ENCODE results near the gene NDUFA7.
"Not testable (repeated sequence)": the region's sequence is repeated elsewhere in the genome, so short reads cannot be mapped to it uniquely, and the experiment has no call there.

NDUFA7 gene

GRCh38 chr19:8341504-8341903, 20.3 kb upstream of the NDUFA7 start:
- not testable (repeated sequence) for DNase-seq

DNA sequence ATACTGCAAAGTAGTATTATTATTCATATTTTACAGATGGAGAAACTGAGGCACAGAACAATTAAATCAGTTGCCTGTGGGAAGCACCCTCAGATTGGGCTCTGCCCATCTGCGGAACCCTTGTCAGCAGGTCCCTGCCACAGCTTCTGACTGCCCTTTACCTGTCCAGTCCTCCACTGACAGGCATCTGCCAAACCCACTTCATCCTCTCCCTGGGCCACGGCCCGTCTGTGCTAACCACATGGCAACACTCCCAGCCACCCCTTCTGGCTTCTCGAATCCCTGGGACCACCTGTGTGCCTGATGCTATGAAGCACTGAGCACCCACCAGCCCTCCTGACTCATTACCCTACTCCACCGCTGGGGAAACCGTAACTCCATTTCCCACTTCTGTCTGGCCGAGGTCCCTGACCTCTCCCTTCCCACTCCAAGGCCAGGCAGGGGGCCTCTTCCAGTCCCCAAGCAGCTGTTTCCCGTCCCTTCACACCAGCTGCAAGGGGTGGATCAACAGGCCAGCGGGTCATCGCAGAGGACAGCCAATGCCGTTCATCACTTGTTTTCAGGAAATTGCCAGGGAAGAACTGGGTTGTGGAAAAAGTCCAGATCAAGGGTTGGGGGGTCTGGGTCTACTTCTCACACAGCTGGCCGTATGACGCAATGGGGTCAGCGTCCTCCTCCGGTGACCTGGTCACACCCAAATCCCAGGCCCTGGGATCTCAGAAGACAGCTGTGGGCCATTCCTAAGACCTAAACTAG, 19.3 kb upstream of the NDUFA7 start:
- no peak for DNase-seq

GRCh38 chr19:8338835-8339234, 17.7 kb upstream of the NDUFA7 start:
- no peak for DNase-seq

GRCh38 chr19:8337728-8338127, 16.6 kb upstream of the NDUFA7 start:
- no peak for DNase-seq

- no peak for DNase-seq
Observed at GRCh38 chr19:8336660-8337059, 15.5 kb upstream of the NDUFA7 start.

GRCh38 chr19:8336072-8336569, 14.9 kb upstream of the NDUFA7 start:
- DNase-seq, result no peak

GRCh38 chr19:8335343-8336071, 14.3 kb upstream of the NDUFA7 start:
- DNase-seq, result peak; percentile 37

- peak; percentile 44 for DNase-seq
Observed at GRCh38 chr19:8334458-8335342, 13.5 kb upstream of the NDUFA7 start.

DNA sequence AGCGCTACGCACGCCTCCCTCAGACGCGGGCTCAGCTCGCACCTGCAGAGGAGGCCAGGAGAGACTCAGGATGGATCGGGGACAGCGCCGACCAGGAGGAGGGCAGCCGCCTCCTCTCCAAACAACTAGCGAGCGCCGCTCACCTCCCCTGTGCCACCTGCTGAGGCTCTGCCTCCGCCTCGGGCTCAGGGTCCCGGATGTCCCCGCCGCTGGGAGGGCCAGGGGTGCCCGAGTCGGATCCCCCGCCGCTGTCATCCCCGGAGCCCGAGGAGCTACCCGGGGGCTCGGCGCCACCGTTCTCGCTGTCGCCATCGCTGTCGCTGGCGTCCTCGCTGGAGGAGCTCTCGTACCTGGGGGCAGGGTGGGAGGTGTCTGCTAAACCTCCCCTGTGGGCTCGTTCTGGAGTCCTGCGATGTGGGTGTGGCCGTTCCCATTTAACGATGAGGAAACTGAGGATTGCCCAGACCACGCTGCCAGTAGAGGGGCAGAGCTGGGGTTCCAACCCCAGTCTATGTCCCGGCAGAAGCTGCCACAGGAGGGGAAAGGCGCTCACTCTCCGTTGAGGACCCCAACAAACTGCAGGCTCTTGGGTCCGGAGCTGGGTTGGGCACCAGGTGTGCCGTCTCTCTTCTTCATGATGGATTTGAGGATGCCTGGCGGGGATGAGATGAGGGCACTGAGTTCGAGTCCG, 12.7 kb upstream of the NDUFA7 start:
- DNase-seq, result no peak

DNA sequence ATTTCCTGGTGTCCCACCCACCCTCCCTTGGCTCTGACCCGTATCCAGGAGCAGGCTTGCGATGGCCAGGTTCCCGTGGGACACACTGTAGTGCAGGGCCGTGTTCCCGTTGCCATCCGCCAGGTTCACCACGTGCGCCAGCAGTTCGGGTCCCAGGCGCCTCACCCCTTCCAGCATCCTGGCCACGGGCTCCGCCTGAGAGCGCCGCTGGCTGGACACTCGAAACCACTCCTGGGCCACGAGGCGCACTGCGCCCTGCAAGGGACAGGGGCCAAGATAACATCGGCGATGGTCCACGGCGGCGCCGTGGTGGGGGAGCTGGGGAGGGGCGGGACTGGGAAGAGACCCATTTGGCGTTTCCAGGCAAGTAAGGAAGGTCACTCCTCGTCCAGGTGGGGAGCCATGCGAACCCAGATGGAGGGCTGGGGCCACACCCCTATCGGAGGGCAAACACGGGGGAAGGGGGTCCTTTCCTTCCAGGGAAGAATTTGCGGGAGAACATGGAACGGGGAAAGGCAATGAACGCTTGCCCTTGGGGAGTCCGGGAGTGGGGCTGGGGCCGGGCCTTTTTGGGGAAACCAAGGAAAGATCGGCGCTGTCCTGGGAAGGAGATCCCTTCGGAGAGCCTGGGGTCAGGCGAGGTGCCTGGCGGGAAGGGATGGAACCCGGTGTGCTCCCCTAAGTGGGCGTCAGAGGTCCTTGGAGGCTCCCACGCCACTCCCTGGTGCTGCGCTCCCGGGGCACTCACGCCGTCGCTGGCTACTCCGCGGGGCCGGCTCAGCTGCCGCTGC, 12.0 kb upstream of the NDUFA7 start:
- no peak for DNase-seq

DNA sequence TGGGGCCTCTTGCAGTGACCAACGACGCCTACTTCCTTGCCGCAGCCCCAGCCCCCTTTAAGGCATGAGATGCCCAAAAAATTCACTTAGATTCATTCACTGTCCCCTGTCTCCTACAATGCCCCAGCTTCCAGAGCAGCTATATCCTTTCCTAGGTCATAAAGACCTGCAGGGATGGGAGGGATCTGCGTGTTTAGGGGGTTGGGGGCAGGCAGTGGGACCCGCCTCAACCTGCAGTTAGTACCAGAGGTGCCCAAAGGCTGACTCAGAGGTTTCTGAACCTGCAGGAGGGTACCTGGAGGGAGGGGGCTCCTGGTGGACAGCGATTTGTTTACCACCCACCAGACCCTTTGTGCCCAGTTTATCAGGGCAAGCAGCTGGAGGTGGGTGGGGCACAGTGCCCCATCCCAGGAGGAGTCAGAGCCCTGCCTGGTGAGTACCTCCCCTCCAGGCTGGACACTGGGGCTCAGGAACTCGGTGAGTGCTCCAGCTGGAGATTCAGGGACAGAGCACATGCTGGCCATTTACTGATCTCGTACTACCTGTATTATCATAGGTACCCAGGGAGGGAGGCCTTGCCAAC, 10.2 kb upstream of the NDUFA7 start:
- DNase-seq, result no peak

DNA sequence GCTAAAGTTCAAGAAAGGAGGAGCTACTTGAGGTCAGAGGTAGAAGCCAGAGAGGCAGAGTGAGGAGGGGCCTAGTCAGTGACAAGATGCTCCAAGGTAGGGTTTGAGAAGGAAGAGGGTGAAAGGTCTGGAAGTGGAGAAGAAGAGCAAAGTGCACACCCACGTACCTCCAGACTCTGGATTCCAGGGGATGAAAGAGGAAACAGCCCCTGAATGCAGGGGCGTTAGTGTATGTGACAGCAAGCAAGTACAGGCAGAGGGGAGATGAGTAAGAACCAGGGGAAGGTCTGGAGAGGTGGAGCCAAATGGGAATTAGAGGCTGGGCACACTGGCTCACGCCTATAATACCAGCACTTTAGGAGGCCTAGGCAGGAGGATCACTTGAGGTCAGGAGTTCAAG, 8.8 kb upstream of the NDUFA7 start:
- no peak for DNase-seq

DNA sequence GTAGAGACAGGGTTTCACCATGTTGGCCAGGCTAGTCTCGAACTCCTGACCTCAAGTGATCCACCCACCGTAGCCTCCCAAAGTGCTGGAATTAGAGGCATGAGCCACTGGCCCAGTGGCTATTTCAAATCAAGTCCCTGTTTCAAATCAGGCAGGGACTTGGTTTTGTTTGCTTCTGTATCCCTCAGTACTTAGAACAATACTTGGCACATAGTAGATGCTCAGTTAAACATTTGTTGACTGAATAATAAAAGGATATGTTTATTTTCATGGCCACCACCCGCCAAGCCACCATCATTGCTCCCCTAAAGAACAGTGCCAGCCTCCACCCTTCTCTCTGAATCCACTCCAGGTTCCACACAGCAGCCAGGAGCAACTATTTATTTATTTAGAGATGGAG, 4.3 kb upstream of the NDUFA7 start:
- no peak for DNase-seq

- no peak for DNase-seq
Observed at GRCh38 chr19:8324186-8325050, 3.2 kb upstream of the NDUFA7 start.

- DNase-seq, result no peak
Observed at GRCh38 chr19:8323781-8324185, 2.6 kb upstream of the NDUFA7 start.

GRCh38 chr19:8322638-8322997, 1.4 kb upstream of the NDUFA7 start:
- DNase-seq, result no peak

DNA sequence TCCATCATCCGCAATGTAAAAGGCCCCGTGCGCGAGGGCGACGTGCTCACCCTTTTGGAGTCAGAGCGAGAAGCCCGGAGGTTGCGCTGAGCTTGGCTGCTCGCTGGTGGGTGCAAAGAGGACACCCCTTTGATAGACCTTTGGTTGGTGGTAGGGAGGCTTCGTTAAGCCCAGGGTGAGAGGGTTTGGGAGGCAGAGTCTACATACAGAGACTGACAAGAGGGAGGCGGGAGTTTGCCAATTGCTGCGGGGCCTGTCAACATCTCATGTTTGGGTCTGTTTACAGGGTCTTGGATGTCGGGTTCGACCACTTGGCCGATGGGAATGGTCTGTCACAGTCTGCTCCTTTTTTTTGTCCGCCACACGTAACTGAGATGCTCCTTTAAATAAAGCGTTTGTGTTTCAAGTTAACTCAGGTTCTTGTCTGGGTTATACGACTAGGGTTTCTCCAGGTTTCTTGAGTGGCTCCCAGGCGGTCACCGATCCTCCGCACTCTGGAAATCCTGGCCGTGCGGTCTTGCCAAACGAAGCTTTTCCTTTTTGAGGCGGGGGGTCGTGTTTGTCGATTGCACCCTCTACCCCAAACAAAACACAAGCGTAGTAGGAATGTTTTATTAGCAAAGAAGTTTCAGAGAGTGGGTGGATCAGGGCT, 937 bp upstream of the NDUFA7 start:
- DNase-seq, result no peak

DNA sequence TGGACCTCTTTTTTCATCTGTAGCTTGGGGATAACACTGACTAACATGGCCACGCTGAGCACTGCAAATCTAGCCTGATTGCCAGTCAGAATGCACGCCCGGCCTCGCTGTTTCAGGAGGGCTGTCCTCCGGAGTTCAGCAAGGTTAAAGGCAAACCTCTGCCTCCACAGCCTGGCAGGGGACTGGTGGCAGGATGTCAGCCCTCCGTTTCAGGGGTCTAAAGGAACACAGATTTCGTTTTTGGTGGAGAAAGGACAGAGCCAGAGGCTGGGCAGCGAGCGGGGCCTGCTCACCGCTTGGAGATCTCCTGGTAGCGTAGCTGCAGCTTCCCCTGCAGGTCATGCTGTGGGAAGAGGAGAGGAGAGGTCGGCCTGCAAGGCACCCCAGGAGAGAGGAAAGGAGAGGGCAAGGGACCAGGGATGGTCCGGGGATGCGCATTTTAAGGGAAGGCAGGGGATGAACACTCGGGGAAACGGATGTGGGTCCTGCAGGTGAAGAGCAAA, 560 bp downstream of the NDUFA7 start:
- DNase-seq, result no peak

- no peak for DNase-seq
Observed at GRCh38 chr19:8319807-8320520, 1.2 kb downstream of the NDUFA7 start.

All from activated CD4-positive, CD25-positive, alpha-beta regulatory T cell treated with anti-CD3 and anti-CD28 coated beads, Interleukin-2, amount 50 U/mL, for 72 hours (primary cell).